ENCODE data around the gene GBGT1.

Gene GBGT1

DNA sequence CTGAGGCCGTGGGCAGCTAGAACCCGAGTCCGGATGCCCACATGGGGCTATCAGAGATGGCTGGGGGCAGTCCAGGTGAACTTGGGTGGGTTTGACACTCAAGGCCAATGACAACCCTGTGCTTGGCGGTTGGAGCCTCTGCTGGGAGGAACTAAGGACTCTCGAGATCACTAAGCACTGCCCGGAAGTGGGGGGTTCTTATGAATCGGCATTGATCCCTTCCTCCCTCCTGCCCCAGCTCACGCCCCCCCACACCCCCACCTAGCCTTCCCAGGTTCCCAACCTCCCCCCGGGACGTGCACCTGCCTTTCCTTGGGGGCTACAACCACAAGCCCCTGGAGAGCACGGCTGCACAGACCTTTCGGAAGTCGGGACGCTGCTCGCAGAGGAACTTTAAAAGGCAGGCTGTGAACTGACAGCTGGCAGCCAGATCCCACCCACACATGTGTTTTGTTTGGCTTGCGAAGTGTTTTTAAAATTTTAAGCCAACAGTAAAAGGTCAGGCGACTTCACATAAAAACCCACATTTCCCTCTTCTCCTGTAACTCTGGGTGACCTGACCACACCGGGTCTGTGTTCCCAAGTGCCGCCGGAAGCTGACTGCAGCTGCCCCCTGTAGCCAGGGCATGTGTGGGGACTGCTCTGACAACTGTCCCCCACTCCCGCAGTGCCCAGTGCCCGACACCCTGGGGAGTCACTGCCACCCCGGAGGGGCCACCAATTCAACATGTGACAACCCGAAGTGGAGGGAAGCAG lies 37.6 kb downstream of the GBGT1 start:
- DNase-seq (ENCODE audit: low read depth, low spot score), result no peak

DNA sequence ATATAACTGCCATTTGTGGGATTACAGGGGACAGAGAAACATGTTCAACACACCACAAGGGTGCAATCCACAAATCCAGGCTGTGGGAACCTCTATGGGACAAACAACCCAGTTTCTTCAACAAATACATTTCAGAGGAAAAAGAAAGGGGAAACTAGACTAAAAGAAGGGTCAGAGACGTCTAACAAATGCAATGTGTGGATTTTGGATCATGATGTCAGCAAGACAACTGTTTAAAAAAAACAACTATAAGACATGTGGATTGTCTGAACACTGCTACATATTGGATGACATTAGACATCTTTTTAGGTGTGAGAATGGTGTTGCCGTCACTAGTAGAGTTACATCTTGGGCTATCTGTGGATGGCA lies 38.8 kb downstream of the GBGT1 start:
- DNase-seq (ENCODE audit: low read depth, low spot score), result no peak

DNA sequence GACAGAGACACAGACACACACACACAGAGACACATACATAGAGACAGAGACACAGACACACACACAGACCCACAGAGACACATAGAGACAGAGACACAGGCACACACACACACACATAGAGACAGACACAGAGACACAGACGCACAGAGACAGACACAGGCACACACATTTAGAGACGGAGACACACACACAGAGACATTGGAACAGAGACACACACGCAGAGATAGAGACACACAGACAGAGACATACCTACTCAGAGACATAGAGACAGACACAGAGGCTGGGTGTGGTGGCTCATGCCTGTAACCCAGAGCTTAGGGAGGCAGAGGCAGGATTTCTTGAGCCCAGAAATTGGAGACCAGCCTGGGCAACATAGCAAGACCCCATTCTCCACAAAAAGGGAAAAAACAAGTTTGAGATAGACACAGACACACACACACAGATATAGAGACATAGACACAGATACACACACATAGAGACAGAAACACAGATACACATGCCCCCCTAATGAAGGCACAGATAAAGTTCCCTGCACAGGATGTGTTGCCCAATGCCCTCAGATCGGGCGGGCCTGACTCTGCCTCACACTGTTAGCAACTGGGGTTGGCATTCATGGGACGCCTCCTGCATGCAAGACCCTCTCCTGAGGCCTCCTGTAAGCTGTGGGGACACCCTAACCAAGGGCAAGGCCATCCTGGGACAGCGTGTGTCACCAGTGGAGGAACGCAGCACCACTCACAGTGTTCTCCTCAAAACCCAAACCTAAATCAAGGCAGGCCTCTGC lies 39.4 kb downstream of the GBGT1 start:
- DNase-seq (ENCODE audit: low read depth, low spot score), result no peak

DNA sequence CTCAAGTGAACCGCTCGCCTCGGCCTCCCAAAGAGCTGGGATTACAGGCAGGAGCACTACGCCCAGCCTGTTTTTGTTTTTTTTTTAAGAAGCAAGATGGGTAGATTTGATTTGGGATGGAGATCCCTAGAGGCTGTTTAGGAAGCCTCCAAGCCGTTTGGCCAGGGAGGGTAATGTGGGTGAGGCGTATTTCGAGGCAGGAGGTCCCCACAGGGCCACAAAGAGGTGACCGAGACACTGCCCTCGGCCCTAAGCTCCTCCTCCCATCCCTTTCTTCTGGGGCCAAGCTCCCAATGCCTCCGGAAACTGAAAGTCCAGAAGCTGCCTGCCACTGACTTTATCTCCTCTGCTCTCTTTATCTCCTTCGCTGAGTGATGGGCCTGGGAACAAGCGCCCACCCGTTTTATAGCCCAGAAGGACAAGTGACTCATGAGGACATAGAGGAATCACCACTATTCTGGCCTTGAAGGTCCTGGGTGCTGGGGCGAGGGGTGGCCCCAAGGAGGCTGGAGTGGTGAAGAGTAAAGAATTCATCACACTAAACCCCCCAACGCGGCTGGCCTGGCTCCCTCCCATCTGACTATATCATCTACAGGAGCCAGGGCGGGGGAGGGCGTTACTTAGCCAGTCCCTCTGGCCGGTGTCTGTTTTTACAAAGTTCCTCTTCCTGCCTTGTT lies 40.6 kb downstream of the GBGT1 start:
- DNase-seq (ENCODE audit: low read depth, low spot score), result no peak

DNA sequence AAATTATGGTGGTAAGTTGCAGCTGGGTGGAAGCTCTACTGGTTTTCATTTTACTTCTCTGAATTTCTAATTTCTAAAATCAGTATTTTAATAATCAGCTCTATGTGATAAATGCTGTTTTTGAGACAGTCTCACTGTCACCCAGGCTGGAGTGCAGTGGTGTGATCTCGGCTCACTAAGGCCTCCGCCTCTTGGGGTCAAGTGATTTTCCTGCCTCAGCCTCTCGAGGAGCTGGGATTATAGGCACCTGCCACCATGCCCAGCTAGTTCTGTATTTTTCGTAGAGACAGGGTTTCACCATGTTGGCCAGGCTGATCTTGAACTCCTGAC lies 41.1 kb downstream of the GBGT1 start:
- no peak for DNase-seq (ENCODE audit: low read depth, low spot score)

DNA sequence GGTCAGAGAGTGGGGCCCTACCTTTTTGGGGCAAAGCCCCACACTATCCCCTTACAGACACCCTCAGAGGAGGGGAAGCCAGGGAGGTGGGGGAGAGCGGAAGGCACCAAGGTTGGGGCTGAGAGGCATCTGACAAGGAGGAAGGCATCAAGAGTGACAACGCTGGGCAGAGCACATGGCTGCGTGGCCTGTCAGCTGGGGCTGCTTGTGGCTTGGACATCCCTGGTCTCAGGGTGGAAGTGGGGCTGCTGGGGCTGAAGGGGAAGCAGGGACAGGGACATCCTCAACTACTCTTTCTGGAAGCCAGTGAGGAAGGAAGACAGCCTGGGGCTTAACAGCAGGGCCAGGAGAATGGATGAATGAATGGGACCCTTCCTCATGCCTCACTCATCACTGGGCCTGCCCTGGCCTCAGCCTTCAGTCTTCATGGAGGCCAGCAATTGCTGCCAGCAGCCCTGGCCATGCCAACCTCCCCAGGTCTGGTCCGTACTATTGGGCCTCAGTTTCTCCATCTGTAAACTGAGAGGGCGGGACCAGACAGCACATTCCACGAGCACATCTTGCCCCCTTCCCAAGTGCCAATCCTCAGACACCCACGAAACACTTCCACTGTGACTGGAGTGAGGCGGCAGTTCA lies 41.7 kb downstream of the GBGT1 start:
- DNase-seq (ENCODE audit: low read depth, low spot score), result no peak

DNA sequence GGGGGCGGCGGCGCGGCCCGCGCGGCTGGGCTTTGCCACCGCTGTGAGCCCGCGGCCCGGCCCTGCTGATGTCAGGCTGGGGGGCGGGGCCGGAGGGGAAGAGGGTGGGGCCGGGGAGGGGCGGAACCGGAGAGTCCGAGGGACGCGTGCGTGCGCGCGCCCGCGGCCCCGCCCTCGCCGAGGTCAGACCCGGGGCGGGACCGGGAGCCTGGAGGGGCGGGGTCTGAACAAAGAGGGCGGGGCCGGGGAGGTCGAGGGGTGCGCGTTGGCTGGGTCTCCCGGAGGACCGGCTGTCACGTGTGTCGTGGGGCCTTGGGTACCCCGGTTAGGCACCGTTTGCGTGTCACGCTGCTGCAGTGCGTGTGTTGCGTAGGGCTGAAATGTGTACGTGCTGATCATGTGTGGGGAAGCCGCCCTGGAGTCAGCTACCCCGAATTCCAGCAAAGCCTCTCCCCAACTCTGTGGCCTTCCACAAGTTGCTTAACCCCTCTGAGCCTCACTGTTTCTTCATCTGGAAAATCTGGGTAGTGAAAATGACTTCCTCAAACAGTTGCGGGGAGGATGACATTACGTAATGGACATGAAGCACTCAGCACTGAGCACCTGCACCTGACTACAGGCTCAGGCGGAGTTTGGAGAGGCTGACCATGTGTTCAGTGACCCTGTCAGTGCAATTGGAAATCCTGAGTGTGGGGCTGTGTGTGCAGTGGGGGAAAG lies 42.4 kb downstream of the GBGT1 start, which contains the start of gene RALGDS:
RALGDS (minus strand) TSS at position 43 of the 717 bp plus-strand sequence. CDS start 86 bp downstream, outside the sequence.
- peak; percentile 77 for DNase-seq (ENCODE audit: low read depth, low spot score)

DNA sequence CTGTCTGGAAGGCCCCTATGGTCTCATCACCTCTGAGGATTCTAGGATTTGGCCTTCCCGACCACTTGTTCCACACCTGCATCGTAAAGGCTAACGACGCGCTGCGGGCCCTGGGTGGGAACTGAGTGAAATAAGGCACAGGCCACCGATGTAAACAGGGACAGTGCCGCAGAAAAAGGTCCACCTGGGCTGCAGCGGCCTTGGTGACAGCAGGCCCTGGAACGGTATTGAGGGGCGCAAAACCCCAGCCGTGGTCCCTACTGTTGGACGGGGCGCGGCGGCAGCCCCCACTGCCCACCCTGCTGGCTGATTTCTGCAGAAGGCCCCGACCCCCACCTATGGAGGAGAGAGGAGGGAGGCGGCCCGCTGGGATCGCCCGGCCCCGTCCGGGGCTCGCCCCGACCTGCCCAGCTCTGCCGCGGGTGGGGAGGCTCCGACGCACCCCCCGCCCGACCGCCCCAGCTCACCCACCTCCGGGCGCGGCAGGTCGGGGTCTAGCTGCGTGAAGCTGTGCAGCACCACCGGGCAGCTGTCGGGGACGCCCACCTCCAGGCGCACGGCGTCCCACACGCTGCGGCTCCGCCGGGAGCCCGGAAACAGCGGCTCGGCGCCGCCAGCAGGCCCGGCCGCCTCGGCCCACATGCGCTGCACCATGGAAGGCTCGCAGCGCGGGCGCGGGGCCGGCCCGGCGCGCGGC lies 43.1 kb downstream of the GBGT1 start:
- no peak for DNase-seq (ENCODE audit: low read depth, low spot score)

DNA sequence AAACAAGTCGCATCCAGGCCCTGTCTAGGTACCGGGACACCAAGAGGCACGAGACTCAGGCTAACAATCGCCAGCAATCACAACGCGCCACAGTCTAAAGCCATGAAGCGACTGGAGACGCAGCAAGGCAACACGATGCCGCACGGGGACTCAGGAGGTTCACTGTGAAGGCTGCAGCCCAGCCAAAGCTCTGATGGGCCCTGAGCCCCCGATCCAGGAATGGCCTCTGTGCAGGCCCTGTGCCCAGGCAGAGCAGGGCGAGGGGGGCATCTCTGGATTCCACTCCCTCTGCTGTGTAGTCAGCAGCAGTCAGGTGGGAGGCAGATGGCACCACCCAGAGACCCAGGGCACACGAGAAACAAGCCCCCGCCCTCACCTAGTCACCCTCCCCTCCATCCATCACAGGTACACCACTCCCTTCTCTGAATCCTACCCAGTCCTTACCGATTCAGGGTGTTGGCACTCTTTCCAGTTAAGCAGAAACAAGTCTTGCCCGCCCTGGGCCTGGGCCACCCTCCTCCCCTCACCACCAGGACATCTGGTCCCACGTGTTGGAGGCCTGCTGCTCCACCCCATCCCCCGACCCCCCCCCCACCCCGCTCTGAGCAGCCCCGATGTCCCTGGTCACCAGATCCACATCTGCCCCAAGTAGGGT lies 43.7 kb downstream of the GBGT1 start:
- DNase-seq (ENCODE audit: low read depth, low spot score), result no peak

DNA sequence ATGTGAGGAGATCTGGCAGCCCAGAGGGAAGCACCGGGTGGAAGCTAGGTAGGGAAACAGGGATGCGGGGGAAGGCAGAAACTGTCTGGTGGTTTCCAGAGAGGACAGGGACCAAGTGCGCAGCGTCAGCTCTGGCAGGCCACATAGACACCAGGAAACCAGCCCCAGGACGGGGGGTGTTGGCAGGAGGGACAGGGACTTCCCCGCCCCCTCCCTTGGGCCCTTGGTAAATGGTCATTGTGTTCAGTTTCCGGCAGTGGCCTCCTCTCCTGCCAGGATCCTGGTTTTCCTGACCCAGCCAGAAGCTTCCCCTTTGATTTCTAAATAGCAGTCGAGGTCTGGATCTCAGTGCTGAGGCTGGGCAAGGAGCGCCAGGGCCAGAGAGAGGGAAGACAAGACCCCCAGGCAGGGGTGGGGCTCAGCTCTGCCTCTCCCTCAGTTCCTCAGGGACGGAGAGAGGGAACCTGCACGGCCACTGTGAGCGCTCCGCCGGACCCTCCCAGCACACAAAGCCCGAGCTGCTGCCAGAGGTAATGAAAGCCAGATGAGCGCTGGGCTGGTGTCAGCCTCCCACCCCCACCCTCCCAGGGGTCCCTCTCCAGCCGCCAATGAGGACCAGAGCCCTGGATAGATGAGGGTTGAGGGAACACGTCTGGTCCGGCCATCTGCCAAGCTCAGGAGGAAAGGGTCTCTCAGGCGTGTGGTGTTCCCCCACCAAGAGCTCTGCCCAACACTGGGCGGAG lies 44.4 kb downstream of the GBGT1 start:
- DNase-seq (ENCODE audit: low read depth, low spot score), result no peak

DNA sequence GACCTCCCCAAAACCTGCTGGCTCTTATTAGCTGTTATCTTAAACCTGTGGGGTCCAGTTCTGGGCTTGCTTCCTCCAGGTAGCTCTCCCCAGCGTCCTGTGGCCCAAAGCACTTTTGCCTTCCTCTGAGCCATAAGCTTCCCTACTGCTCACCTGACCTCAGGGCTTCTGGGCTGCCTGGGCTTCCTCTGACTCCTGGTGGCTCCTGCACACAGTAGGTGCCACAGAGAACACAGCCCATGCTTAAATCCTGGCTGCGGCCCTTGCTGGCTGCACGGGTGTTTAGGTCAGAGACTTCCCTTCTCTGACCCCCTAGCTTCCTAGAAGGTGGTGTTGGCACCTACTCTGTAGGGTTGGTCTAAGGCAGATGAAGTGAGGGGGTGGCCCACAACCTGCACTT lies 45.1 kb downstream of the GBGT1 start:
- DNase-seq (ENCODE audit: low read depth, low spot score), result no peak

DNA sequence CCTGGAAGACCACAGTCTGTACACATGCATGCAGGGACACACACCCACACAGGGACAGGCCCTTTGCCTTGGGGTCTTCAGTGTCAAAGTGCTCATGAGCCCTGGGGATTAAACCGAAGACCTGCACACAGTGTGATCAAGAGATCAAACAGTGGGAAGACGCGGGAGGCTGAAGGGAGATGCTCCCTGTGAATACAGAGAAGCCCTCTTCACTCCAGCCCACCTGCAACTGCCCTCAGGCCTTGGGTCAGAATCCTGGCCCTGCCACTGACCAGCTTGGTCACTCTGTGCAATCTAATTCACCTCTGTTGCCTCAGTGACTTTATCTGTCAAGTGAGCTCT lies 45.6 kb downstream of the GBGT1 start:
- DNase-seq (ENCODE audit: low read depth, low spot score), result no peak

DNA sequence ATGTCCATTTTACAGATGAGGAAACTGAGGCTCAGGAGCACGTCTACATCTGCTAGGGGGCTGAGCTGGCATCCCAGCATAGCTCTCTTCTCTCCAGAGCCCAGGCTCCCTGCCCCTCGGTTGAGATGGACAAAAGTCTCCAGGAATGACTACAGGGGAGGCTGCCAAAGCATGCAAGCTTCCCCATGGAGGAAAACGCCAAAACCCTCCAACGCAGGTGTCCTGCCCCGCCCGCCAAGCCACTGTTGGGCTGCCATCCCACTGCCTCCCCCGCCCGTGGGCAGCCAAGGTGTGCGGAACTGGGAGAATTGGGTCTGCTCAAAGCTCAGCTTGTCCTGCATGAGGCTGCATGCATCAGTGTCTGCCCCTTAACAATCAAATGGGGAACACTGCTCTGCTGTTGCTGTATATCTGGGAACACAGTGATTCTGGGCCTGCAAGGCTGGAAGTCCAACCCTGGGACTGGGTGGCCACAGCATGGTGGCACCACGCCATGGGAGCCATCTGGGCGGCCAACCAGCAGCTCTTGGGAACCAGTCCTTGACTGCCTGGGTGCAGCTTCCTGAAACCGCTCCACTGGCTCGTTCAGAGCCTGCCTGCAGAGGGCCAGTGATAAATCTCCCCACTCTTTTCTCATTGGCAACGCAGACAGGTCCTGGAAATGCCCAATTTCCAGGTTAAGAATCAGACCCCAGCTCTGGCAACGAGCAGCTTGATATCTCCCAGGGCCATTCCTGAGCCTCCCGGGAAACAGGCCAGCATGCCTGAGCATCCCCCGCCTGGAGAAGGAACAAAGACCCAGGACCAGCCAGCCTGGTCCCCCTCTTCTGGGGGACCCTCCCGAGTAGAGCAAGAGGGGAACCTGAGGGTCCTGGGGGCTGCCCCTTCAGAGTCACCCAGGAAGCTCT lies 46.2 kb downstream of the GBGT1 start:
- no peak for DNase-seq (ENCODE audit: low read depth, low spot score)

DNA sequence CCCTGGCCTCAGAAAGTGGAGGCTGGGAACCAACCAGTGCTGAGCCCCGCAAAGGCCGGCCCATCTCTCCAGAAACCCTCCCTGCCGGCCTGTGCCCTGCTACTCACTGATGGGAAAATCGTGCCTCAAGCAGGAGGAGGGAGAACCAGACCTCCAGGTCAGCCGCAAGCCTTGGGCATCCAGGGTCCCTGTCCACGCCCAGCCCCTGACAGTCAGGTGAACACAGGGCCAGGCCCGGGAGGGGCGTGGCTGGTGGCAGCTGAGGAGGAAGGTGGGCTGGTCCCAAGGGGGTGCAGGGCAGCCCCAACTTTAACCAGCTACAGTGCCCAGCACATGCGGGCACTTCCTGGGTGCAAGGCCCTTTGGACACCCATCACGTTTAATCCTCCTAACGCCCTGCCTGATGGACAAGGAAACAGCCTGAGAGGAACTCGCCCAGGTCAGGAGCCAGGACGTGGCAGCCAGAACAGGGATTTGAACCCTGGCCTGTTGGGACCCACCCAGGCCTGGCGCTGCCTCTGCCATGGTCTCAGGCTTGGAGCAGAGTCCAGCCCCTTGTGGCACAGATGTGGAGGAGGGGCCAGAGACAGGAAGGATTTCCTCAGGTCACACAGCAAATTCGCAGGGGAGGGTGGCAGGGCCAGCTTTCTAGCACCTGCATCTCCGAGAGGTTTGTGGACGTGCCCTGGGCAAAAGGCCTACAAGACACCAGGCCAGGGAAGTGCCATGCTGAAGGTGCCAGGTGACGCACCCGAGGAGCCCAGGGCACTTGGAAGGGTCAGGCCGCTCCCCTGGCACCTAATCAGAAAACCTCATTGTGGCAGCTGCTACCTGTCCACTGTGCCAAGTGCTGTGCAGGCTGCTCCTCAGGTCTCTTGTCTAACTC lies 47.1 kb downstream of the GBGT1 start:
- no peak for DNase-seq (ENCODE audit: low read depth, low spot score)

DNA sequence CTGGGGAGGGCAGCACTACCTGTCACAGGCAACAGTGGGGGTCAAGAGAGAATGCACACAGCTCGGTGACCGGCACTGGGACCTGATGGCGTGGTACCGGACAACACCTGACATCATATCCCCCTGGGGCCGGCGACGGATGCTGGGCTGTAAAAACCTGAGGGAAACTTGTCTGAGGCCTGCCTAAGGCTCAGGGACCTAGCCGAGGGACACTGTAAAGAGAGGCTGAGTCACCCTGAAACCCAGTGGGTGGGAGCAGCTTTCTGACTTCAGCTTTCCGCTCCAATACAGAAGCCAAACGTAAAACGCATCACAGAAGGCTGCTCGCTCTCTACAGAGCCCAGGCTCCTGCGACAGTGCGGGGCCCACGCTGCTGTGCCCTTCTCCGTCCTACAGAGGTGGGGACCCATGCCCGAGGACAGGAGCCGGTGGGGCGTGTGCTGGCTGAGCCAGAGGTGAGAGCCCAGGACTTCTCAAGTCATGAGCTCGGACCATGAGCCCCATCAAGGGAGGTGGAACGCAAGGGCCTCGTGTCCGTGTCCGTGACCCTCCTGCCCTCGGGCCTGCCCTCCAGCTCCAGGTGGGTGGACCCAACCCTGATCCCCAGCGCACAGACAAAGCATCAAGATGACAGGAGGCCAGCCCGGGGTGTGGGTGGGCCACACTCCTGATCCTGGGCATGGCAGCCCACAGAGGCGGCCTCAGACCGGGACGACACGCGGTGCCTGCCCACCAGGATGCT lies 47.9 kb downstream of the GBGT1 start:
- peak; percentile 21 for DNase-seq (ENCODE audit: low read depth, low spot score)

DNA sequence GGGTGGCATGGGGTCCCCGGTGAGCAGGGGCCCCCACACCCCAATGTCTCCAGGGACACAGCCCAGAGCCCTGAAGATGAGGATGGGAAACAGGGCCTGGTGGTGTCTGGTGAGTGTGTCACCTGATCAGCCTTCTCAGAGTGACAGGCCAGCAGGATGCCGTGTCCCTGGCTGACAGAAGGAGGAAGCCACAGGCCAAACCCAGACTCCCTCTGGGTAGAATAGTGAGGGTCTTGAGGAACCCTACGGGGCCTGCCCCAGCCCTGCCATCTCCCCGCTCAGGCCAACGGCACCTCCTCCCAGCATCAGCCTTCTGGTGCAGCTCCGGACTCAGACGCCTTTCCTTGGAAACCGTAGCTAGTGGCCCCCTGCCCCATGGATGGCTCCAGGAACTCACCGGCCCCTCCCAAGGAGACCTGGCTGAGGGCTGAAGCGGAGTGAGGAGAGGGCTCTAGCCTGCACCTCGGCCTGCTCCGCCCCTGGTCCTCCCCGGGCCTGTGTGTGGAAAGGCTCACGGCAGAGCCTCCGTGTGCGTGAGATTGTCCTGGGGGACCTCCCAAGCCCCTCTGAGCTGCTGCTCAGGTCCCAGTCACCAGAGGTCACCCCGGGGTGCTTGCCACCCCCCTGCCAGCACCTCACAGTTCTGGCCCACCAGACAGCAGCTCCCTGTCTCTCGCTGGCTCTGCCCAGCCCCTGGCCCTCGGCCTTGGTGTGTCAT lies 48.7 kb downstream of the GBGT1 start:
- DNase-seq (ENCODE audit: low read depth, low spot score), result no peak
